ENCODE data around the gene SPDYE6.

SPDYE6 gene

GRCh38 chr7:102312317-102312716 is 43.9 kb downstream of the SPDYE6 start:
- no peak for TF ChIP-seq CTCF (IDR thresholded peaks at IDR 0.05; ENCODE audit: control insufficient read depth, extremely low read depth, insufficient read depth)
- DNase-seq (ENCODE audit: low read depth): no peak

DNA sequence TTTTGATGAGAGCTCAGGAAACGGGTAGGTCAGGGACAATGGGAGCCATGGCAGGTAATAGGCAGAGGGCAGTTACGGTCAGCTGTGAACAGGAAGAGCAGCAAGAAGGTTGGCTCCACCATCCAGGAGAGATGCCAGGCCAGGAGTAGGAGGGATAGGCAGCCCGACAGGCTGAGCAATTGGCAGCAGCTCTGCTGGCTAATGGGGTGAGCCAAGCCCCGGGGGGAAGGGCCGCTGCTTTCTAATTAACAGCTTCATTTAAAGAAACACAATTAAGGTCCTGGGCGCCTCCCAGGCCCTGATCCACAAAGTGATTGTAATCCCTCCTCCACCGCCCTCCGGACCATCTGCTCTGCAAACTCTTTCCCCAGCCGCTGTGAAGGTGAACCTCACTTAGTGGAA is 45.8 kb downstream of the SPDYE6 start:
- DNase-seq (ENCODE audit: low read depth): no peak
- TF ChIP-seq CTCF (IDR thresholded peaks at IDR 0.05; ENCODE audit: control insufficient read depth, extremely low read depth, insufficient read depth): no peak
- no peak overlapping the region for H3K4me3 ChIP-seq (ENCODE audit: low read depth, low read length)

More at GRCh38 chr7:102312317-102312716, 43.9 kb downstream of the SPDYE6 start:
- H3K4me3 ChIP-seq (ENCODE audit: low read depth, low read length): no peak overlapping the region

DNA sequence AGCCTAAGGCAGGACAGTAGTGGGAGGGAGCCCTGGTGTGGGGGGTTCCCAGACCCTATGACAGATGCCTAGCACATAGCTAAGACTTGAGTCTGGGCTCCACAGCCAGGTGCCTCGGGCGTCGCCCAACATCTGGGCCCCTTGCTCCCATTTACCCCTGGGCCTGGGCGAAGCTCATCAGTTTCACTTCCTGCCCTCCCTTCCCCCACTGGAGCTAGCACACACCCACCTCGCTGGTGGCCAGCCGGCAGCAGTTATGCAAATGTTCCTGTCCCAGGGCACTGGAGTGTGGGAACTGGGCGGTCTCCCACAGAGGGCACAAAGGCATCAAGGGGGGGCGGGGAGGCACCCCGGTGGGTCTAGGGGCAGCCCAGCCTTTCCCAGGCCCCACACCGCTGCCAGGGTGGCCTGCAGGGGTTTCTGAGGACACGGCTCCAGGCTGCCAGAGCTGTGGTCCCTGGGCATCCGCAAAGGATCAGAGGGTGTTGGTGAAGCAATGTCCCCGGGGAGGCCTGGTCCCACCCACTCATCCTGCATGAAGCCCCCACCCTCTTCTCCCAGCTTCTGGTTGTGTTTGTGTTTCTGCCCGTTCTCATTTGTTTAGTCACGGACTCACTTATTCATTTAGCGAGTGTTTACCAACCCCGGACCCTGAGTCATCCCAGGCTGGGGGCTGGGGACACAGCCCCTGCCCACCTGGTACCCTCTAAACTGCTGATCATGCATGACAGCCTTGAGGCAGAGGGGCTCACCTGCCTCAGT is 49.1 kb downstream of the SPDYE6 start:
- no peak overlapping the region for H3K4me3 ChIP-seq (ENCODE audit: low read depth, low read length)
- no peak for DNase-seq (ENCODE audit: low read depth)
- no peak for TF ChIP-seq CTCF (IDR thresholded peaks at IDR 0.05; ENCODE audit: control insufficient read depth, extremely low read depth, insufficient read depth)

DNA sequence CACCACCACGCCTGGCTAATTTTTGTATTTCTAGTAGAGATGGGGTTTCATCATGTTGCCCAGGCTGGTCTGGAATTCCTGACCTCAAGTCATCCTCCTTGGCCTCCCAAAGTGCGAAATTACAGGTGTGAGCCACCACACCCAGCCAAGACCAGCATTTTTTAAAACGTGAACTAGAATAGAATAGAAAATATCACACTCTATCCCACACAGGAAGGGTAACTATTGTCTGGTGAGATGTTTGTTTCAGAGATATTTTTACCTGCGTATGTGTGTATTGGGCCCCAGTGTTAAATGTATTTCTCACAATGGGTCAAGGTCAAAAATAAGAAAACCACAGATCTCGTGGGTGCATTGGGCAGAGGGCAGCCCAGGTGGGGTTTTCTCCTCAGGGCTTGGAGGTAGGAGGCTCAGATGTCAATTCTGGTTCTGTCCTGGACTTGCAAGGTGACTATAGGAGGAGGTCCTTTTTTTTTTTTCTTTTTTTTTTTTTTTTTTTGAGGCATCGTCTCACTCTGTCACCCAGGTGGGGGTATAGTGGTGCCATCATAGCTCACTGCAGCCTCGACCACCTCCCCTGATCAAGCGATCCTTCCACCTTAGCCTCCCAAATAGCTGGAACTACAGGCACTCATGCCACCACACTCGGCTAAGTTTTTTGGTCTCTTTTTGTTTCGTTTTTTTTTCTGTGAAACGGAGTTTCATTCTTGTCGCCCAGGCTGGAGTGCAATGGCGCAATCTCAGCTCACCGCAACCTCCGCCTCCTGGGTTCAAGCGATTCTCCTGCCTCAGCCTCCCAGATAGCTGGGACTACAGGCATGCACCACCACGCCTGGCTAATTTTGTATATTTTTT is 50.6 kb downstream of the SPDYE6 start:
- H3K4me3 ChIP-seq (ENCODE audit: low read depth, low read length): no peak overlapping the region

DNA sequence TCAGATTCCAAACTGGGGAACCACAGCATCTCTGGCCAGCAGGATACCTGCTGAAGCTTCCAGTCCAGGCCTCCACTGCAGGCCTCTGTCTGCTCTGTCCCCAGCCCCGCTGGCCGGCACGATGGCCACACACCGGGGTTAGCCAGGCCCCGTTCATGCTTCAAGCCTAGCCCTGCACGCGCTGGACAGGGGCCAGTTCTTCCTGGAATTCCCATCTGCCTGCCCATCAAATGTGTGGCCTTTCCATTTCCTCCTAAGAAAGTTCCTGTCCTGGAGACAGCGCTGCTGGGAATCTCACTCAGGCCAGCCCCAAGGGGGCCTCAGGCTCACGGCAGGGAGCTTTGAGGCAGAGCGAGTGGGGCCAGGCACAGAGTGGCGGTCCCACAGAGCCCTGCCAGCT is 51.6 kb downstream of the SPDYE6 start:
- no peak for TF ChIP-seq CTCF (IDR thresholded peaks at IDR 0.05; ENCODE audit: control insufficient read depth, extremely low read depth, insufficient read depth)
- no peak for DNase-seq (ENCODE audit: low read depth)

More for the DNA sequence above, 50.6 kb downstream of the SPDYE6 start:
- no peak for DNase-seq (ENCODE audit: low read depth)
- no peak for TF ChIP-seq CTCF (IDR thresholded peaks at IDR 0.05; ENCODE audit: control insufficient read depth, extremely low read depth, insufficient read depth)

GRCh38 chr7:102303669-102304422 is 52.4 kb downstream of the SPDYE6 start:
- H3K4me3 ChIP-seq (ENCODE audit: low read depth, low read length): no peak overlapping the region
- TF ChIP-seq CTCF (IDR thresholded peaks at IDR 0.05; ENCODE audit: control insufficient read depth, extremely low read depth, insufficient read depth): no peak
- no peak for DNase-seq (ENCODE audit: low read depth)

More for the DNA sequence above, 51.6 kb downstream of the SPDYE6 start:
- no peak overlapping the region for H3K4me3 ChIP-seq (ENCODE audit: low read depth, low read length)
